Bronchial epithelial cell (primary cell): ENCODE data around the gene SLC25A6. TPM values are rescaled to one million over a fixed set of nuclear protein-coding genes. Genes with fewer than 3 reads are reported as not detected.
"Not testable (repeated sequence)": the region's sequence is repeated elsewhere in the genome, so short reads cannot be mapped to it uniquely, and the experiment has no call there.

ENCODE experiments used
- DNase-seq: peaks from one replicate; pipeline ENCODE4 v3.0.0-alpha.2; 2010; ENCODE audit warnings: low read depth
- FAIRE-seq: peaks from 2 replicates; lab custom pipeline; 2011; peaks lifted over from hg19 to GRCh38; lab: Jason Lieb, UNC
- H3K27me3 ChIP-seq: 2 replicates; pipeline ENCODE4 v1.5.1; 2011; ENCODE audit warnings: low read length; ENCODE audit not compliant: control insufficient read depth, insufficient read depth
- H3K36me3 ChIP-seq: 2 replicates; pipeline ENCODE4 v1.5.1; 2011; ENCODE audit warnings: low read length; ENCODE audit not compliant: control insufficient read depth, insufficient read depth
- H3K4me3 ChIP-seq: 2 replicates; pipeline ENCODE4 v1.5.1; 2011; ENCODE audit warnings: mild to moderate bottlenecking, low read depth, low read length, control low read depth
- total RNA-seq: library from RNA; depleted of rRNA; stranded (reverse); fragments of >200 nt; gene quantifications from 2 replicates; pipeline ENCODE4 v1.2.1, GENCODE V29; 2014
- TF ChIP-seq, protein P1 (sequence below): IDR thresholded peaks from 2 replicates; pipeline ENCODE4 v1.5.1; 2011; ENCODE audit warnings: mild to moderate bottlenecking, moderate library complexity, low read length, control low read depth, inconsistent platforms; ENCODE audit not compliant: insufficient read depth, severe bottlenecking

SLC25A6 gene
- total RNA-seq, 1 donor from 2014 or later, result 335 TPM

DNA sequence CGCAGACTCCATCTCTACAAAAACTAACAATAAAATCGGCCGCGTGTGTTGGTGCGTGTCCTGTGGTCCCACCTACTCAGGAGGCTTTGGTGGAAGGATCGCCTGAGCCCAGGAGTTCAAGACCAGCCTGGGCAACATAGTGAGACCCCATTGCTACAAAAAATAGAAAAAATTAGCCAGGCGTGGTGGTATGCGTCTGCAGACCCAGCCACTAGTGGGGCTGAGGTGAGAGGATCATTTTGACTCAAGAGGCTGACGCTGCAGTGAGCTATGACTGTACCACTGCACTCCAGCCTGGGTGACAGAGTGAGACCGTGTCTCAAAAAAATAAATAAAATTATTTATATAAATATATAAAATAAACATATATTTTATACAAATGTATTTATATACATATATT, 38.5 kb upstream of the SLC25A6 start:
- TF ChIP-seq, protein P1, sequence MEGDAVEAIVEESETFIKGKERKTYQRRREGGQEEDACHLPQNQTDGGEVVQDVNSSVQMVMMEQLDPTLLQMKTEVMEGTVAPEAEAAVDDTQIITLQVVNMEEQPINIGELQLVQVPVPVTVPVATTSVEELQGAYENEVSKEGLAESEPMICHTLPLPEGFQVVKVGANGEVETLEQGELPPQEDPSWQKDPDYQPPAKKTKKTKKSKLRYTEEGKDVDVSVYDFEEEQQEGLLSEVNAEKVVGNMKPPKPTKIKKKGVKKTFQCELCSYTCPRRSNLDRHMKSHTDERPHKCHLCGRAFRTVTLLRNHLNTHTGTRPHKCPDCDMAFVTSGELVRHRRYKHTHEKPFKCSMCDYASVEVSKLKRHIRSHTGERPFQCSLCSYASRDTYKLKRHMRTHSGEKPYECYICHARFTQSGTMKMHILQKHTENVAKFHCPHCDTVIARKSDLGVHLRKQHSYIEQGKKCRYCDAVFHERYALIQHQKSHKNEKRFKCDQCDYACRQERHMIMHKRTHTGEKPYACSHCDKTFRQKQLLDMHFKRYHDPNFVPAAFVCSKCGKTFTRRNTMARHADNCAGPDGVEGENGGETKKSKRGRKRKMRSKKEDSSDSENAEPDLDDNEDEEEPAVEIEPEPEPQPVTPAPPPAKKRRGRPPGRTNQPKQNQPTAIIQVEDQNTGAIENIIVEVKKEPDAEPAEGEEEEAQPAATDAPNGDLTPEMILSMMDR, result no peak
- FAIRE-seq, result no peak
- Histone ChIP-seq H3K4me3 (no peak overlapping the region), H3K27me3 (no peaks in the 10 kb centered on the region), H3K36me3 (peaks cover 5% of the 10 kb centered on the region)
- no peak for DNase-seq

DNA sequence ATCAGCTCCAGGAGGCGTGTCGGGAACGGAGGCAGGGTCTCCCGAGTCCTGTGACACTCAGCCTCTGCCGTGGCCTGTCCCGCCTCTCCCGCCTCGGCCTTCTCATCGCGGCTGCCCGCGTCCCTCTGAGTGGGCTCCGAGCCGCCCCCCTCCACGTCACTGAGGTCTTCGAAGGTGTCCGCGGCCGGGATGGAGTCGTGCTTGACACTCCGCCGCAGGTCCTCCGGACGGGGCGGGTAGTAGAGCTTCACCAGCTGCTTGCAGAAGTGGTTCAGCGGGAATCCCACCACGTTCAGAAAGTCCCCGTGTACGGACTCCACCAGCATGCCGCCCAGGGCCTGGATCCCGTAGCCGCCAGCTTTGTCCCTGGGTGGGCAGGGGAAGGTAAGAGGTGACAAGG, 35.8 kb upstream of the SLC25A6 start:
- no peak for DNase-seq
- FAIRE-seq, result no peak

GRCh38 chrX:1426321-1426720, 34.4 kb upstream of the SLC25A6 start:
- not testable (repeated sequence) for H3K4me3 ChIP-seq, FAIRE-seq, H3K36me3 ChIP-seq, DNase-seq, H3K27me3 ChIP-seq

More for the DNA sequence above, 35.8 kb upstream of the SLC25A6 start:
- Histone ChIP-seq H3K27me3 (no peaks in the 10 kb centered on the region), H3K36me3 (peaks cover 4% of the 10 kb centered on the region), H3K4me3 (no peak overlapping the region)
- TF ChIP-seq, protein P1, result no peak

GRCh38 chrX:1425381-1425780, 33.5 kb upstream of the SLC25A6 start:
- peaks cover 1% of the 10 kb centered on the region for H3K36me3 ChIP-seq
- peak; percentile 47 for FAIRE-seq

GRCh38 chrX:1424147-1424851, 32.4 kb upstream of the SLC25A6 start:
- TF ChIP-seq, protein P1, result no peak
- DNase-seq (no peak), FAIRE-seq (no peak)
- no peaks in the 10 kb centered on the region for H3K27me3 ChIP-seq
- H3K36me3 ChIP-seq, result peaks cover 1% of the 10 kb centered on the region
- H3K4me3 ChIP-seq, result no peak overlapping the region

More at GRCh38 chrX:1425381-1425780, 33.5 kb upstream of the SLC25A6 start:
- no peak for DNase-seq
- TF ChIP-seq, protein P1, result no peak
- no peaks in the 10 kb centered on the region for H3K27me3 ChIP-seq
- no peak overlapping the region for H3K4me3 ChIP-seq

GRCh38 chrX:1423215-1423614, 31.3 kb upstream of the SLC25A6 start:
- FAIRE-seq, result peak; percentile 72
- no peaks in the 10 kb centered on the region for H3K27me3 ChIP-seq
- H3K4me3 ChIP-seq, result no peak overlapping the region
- TF ChIP-seq, protein P1, result no peak
- no peak for DNase-seq
- peaks cover 1% of the 10 kb centered on the region for H3K36me3 ChIP-seq
